Right ventricle myocardium inferior (tissue), 1 donor: ENCODE measurements around the gene SGMS1. TPM values are rescaled to one million over a fixed set of nuclear protein-coding genes. Genes with fewer than 3 reads are reported as not detected.

ENCODE experiments used
- ATAC-seq: fragments of 200-7000 bp; cut with Tn5 transposase; one replicate; pipeline ENCODE4 v1.9.1; 2020; ENCODE audit warnings: mild to moderate bottlenecking, moderate library complexity
- DNase-seq: peaks from one replicate; pipeline ENCODE4 v3.0.0; 2021; ENCODE audit errors: missing footprints
- intact Hi-C: fragments of 100-400 bp; cut with DNase I; formaldehyde crosslinking; loops from one replicate; pipeline ENCODE4 v1.11.0; 2022
- total RNA-seq: library from RNA; stranded (reverse); fragmentation: NEBNext Ultra II Directional; extraction: Animal tissue kit (Norgen Biotek cat#: 25700); gene quantifications from one replicate; pipeline ENCODE4 v1.2.1, GENCODE V29; 2021
- donor health status: DM: no; HTN: yes; CAD: no; lungs with severe emphysema.

Gene SGMS1
- total RNA-seq, 1 donor from 2014 or later = 23.1 TPM

GRCh38 chr10:50595785-50596184, 28.0 kb downstream of the SGMS1 start:
- ATAC-seq (no peak), DNase-seq (no peak)
- intact Hi-C loops = no loop called here

DNA sequence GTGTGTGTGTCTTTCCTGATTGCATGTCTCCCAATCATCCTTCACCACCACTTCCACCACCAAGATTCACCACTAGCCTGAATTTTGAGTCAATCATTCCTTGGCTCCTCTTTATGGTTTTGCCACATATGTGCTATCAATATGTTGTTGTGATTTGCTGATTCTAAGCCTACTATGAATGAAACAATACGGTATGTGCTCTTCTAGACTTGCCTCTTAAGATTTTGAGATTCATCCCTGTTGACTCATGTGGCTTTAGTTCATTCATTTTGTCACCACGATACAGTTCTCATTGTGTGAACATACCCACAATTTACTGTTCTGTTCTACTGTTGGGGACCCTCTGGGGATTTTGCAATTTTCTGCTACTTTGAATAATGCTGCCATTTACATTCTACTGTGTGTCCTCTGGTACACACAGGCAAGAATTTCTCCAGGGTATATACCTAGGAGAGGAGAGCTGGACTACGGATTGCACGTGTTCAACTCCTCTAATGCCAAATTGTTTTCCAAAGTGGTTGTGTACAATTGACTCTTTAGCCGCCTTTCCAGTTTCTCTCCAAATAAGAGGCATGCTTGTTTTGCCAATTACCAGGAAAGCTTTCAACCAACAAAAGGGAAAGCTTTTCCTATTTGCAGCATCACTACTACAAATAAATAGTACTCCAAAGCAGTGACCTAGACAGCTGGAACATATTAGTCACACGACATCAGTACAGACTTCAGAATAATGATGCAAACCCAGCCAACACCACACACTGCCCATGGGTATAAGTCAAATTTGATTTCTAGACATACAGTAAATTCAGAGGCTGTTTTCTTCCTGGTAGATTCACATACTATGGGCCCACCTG, 30.0 kb downstream of the SGMS1 start:
- DNase-seq (no peak), ATAC-seq (peak; percentile 64)
- intact Hi-C loops = no loop called here

DNA sequence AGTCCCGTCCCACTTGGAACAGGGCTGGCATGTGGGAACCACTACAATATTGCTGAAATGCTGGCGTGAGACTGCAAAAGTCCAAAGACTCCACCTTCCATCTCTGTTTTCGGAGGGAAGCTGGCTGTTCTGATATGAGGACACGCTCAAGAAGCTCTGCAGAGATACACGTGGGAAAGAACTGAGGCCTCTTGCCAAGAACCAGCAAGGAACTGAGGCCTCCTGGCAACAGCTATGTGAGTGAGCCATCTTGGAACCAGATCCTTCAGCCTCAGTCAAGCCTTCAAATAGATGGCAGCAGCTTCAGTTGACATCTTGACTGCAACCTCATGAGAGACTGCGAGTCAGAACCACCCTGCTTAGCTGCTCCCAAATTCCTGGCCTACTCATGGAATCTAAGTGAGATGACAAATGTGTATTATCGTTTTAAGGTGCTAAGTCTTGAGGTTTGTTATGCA, 30.8 kb downstream of the SGMS1 start:
- intact Hi-C loops = no loop called here
- ATAC-seq (no peak), DNase-seq (no peak)

- no peak for DNase-seq
- intact Hi-C loops = no loop called here
Observed at GRCh38 chr10:50590935-50591334, 32.8 kb downstream of the SGMS1 start.

GRCh38 chr10:50586740-50587088, 37.0 kb downstream of the SGMS1 start:
- no peak for ATAC-seq
- intact Hi-C loops = no loop called here

More at GRCh38 chr10:50590935-50591334, 32.8 kb downstream of the SGMS1 start:
- no peak for ATAC-seq

GRCh38 chr10:50585921-50586739, 37.6 kb downstream of the SGMS1 start:
- intact Hi-C loops = no loop called here

More at GRCh38 chr10:50586740-50587088, 37.0 kb downstream of the SGMS1 start:
- no peak for DNase-seq

GRCh38 chr10:50582766-50583762, 40.7 kb downstream of the SGMS1 start:
- ATAC-seq (no peak), DNase-seq (no peak)
- intact Hi-C loops = no loop called here

More at GRCh38 chr10:50585921-50586739, 37.6 kb downstream of the SGMS1 start:
- DNase-seq = no peak
- peak; percentile 19 for ATAC-seq

DNA sequence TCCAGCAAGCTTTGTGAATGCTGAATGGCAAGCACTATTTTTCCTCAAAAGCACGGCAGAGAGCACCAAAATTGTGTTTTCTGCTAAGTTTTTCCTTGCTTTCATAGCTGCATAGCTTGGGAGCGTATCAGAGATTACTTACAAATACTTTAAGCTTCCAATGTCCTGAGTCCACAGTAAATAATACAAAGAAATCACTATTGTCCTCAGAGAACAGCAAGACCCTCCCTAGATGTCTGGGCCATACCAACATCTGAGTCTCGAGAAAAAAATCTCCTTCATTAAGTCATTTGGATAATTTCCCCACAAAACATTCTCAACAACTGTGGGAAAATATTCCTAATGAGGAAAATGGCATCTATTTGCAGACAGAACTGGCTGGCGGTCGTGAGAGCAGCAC, 41.7 kb downstream of the SGMS1 start:
- DNase-seq (no peak), ATAC-seq (no peak)
- intact Hi-C loops = no loop called here

GRCh38 chr10:50580262-50580891, 43.4 kb downstream of the SGMS1 start:
- intact Hi-C loops = no loop called here
- ATAC-seq (no peak), DNase-seq (no peak)

- no peak for DNase-seq
- ATAC-seq = no peak
- intact Hi-C loops = no loop called here
Observed at GRCh38 chr10:50579491-50580261, 44.1 kb downstream of the SGMS1 start.

DNA sequence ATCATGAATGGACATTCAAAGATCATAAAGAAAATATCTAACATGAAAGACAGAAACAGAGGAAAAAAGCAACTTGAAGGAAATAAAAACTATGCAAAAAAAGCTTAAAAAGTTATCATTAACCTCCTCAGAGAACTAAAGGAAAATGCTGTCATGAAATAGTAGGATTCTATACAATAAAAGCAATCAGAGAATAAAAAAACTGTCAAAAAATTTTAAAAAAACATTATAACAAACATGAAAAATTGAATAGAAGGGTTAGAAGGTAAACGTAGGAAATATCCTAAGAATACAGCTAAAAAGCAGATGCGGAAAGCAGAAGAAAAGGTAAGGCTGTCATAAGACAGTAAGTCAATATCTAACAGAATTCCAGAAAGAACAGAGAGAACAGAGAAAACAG, 44.8 kb downstream of the SGMS1 start:
- no peak for ATAC-seq
- intact Hi-C loops = no loop called here
- DNase-seq = no peak

- intact Hi-C loops = no loop called here
- DNase-seq = no peak
- ATAC-seq = peak; percentile 84
Observed at GRCh38 chr10:50577681-50578350, 45.9 kb downstream of the SGMS1 start.

DNA sequence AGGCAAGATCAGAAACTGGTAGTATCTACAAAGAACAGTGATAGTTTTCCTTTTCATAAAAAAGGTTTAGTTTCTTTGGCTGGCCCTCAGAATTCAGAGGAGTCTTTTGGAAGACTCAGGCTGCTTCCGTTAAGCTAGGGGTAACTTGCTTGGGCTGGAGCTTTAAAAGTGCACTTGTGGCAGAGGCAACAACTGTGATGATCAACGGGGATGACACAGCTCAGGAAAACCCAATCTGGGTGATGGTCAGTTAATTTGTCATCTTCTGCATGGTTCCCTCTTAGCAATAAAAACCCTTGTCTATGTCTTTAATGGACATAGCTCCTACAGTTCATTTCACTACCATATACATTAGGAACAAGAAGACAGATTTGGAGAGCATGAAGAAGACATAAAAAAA, 46.7 kb downstream of the SGMS1 start:
- DNase-seq (no peak), ATAC-seq (no peak)
- intact Hi-C loops = no loop called here

GRCh38 chr10:50576245-50576815, 47.4 kb downstream of the SGMS1 start:
- DNase-seq = no peak
- ATAC-seq = peak; percentile 29
- intact Hi-C loops = no loop called here

DNA sequence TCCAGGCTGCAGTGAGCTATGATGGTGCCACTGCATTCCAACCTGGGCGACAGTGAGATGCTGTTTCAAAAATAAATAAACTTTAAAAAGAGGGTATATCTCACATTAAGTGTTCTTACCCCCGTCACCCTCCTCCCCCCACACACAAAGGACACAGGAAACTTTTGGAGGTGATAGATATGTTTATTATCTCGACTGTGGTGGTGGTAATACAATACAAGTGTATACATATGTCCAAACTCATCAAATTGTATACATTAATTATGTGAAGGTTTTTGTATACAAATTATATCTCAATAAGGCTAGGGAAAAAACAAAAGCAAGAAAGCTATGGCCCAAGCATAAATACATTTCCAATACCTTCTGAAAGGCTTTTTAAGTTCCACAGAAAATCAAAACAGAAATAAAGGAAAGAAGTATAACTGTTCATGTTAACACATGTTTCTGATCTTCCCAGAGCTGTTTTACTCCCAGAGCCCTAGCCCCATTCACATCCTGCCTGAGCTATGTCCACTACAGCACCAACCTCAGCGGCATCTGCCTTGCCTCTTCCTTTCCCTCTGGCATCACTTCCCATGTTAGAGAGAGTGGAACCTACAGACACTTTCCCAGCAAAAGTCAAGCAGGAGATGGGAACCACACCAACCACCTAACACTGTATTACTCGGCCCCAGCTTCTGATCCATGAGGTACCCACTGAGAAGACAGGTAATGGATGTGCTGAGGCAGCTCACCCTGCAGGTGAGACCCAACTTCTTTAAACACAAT, 48.1 kb downstream of the SGMS1 start:
- intact Hi-C loops = no loop called here
- ATAC-seq = no peak
- no peak for DNase-seq

- ATAC-seq (no peak), DNase-seq (no peak)
- intact Hi-C loops = no loop called here
Observed at GRCh38 chr10:50574931-50575330, 48.8 kb downstream of the SGMS1 start.
